A549 (cell line): ENCODE measurements around the gene HMGN4. TPM values are rescaled to one million over a fixed set of nuclear protein-coding genes. Genes with fewer than 3 reads are reported as not detected.

Source experiments
- ATAC-seq, 2 experiments: fragments of 200-7000 bp in 1 of 2; fragments of >200 bp in 1 of 2; cut with Nextera tagmentation in 1 of 2; cut with Tn5 transposase in 1 of 2; 3 replicates each; pipeline versions ENCODE4 v1.8.0 to v1.9.1; 2018 to 2020; ENCODE audit warnings: mild to moderate bottlenecking in 1 of 2, moderate library complexity in 1 of 2
- CTCF ChIA-PET: fragments of 300-600 bp; sonication (Branson Sonifier 250); formaldehyde crosslinking; extraction: SDS; loops from one replicate; lab custom pipeline; 2021; ENCODE audit warnings: antibody characterized with exemption, inconsistent platforms; lab: Yijun Ruan, JAX
- POLR2A ChIA-PET: fragments of 350-600 bp; formaldehyde crosslinking; extraction: SDS; loops from one replicate; lab custom pipeline; 2021; ENCODE audit warnings: antibody characterized with exemption, inconsistent platforms; lab: Yijun Ruan, JAX
- DNase-seq, 2 experiments: peaks; one replicate each; pipeline versions ENCODE4 v3.0.0 to v3.0.0-alpha.2; 2011 to 2016; ENCODE audit warnings: low read depth in 1 of 2, low spot score in 1 of 2
- FAIRE-seq: peaks from 2 replicates; lab custom pipeline; 2011; peaks lifted over from hg19 to GRCh38; lab: Jason Lieb, UNC
- H3K27ac ChIP-seq, 2 experiments: fragments of >200 bp; sonication (Bioruptor Twin); formaldehyde crosslinking; 3 replicates each; pipeline ENCODE4 v1.5.1; 2016 to 2017
- H3K4me1 ChIP-seq: fragments of >200 bp; sonication (Bioruptor Twin); formaldehyde crosslinking; 3 replicates; pipeline ENCODE4 v1.6.1; 2016
- H3K4me2 ChIP-seq: fragments of >200 bp; sonication (Bioruptor Twin); formaldehyde crosslinking; 3 replicates; pipeline ENCODE4 v1.6.1; 2016
- H3K4me3 ChIP-seq: fragments of >200 bp; sonication (Bioruptor Twin); formaldehyde crosslinking; 3 replicates; pipeline ENCODE4 v1.5.1; 2016
- H3K9me3 ChIP-seq: fragments of >200 bp; sonication (Bioruptor Twin); formaldehyde crosslinking; 3 replicates; pipeline ENCODE4 v1.6.1; 2016
- BCL3 ChIP-seq: fragments of >200 bp; sonication (Bioruptor Twin); formaldehyde crosslinking; IDR thresholded peaks from 3 replicates; pipeline ENCODE4 v1.6.1; 2016
- BHLHE40 ChIP-seq: IDR thresholded peaks from 2 replicates; pipeline ENCODE4 v1.6.1; 2012; ENCODE audit warnings: low read depth, low read length, inconsistent platforms
- CBX2 ChIP-seq: fragments of 200-600 bp; sonication (generic); IDR thresholded peaks from 2 replicates; pipeline ENCODE4 v1.6.1; 2016; ENCODE audit warnings: low read depth, mild to moderate bottlenecking, borderline replicate concordance
- CBX8 ChIP-seq: fragments of 200-600 bp; sonication (generic); IDR thresholded peaks from 2 replicates; pipeline ENCODE4 v1.6.1; 2016
- CEBPB ChIP-seq, 2 experiments: fragments of >200 bp in 1 of 2; sonication (Bioruptor Twin) in 1 of 2; formaldehyde crosslinking in 1 of 2; IDR thresholded peaks; 2 replicates each; pipeline ENCODE4 v1.6.1; 2012 to 2016
- E2F6 ChIP-seq: IDR thresholded peaks from 2 replicates; pipeline ENCODE4 v1.6.1; 2012; ENCODE audit warnings: low read depth, borderline replicate concordance
- EHF ChIP-seq: fragments of 250-450 bp; sonication (Bioruptor Pico); IDR thresholded peaks from 2 replicates; pipeline ENCODE4 v1.5.0; 2020; ENCODE audit warnings: mild to moderate bottlenecking
- ELK1 ChIP-seq: fragments of 150-350 bp; IDR thresholded peaks from 2 replicates; pipeline ENCODE4 v1.6.1; 2014; ENCODE audit warnings: low read depth, mild to moderate bottlenecking, low read length
- FOSL2 ChIP-seq, 2 experiments: fragments of 450-650 bp in 1 of 2; fragments of >200 bp in 1 of 2; sonication (Bioruptor Twin) in 1 of 2; formaldehyde crosslinking; IDR thresholded peaks; 2 replicates each; pipeline versions ENCODE4 v1.5.0 to v1.6.1; 2016 to 2020; ENCODE audit warnings: mild to moderate bottlenecking in 1 of 2, moderate library complexity in 1 of 2
- HDAC2 ChIP-seq: fragments of 200-600 bp; sonication (generic); IDR thresholded peaks from 2 replicates; pipeline ENCODE4 v1.6.1; 2016
- HEYL ChIP-seq: fragments of 250-450 bp; sonication (Bioruptor Pico); IDR thresholded peaks from 2 replicates; pipeline ENCODE4 v1.8.0; 2021; ENCODE audit warnings: mild to moderate bottlenecking, moderate library complexity
- KDM1A ChIP-seq: fragments of 200-600 bp; sonication (generic); IDR thresholded peaks from 2 replicates; pipeline ENCODE4 v1.6.1; 2016; ENCODE audit warnings: low read depth, mild to moderate bottlenecking
- MAFK ChIP-seq: fragments of 450-650 bp; IDR thresholded peaks from 2 replicates; pipeline ENCODE4 v1.6.1; 2014; ENCODE audit not compliant: partially characterized antibody
- MAZ ChIP-seq: fragments of 150-350 bp; IDR thresholded peaks from 2 replicates; pipeline ENCODE4 v1.6.1; 2014; ENCODE audit warnings: antibody characterized with exemption, low read depth, low read length, borderline replicate concordance
- NPAS2 ChIP-seq: fragments of 250-450 bp; sonication (Bioruptor Pico); IDR thresholded peaks from 2 replicates; pipeline ENCODE4 v1.8.0; 2022; ENCODE audit warnings: mild to moderate bottlenecking, moderate library complexity, borderline replicate concordance
- NR3C1 ChIP-seq: fragments of >200 bp; sonication (Bioruptor Twin); formaldehyde crosslinking; IDR thresholded peaks from 3 replicates; pipeline ENCODE4 v1.6.1; 2017
- PHF8 ChIP-seq: fragments of 200-600 bp; sonication (generic); IDR thresholded peaks from 2 replicates; pipeline ENCODE4 v1.6.1; 2016; ENCODE audit warnings: low read depth, mild to moderate bottlenecking, antibody characterized with exemption, moderate library complexity, borderline replicate concordance
- POLR2A ChIP-seq: IDR thresholded peaks from 2 replicates; pipeline ENCODE4 v1.6.1; 2012; ENCODE audit warnings: mild to moderate bottlenecking, low read length
- POLR2AphosphoS2 ChIP-seq: conservative IDR thresholded peaks from 2 replicates; pipeline ENCODE4 v1.6.1; 2012; ENCODE audit warnings: low read length, improper control_type of control experiment, inconsistent platforms
- RAD21 ChIP-seq, 2 experiments: fragments of >200 bp in 1 of 2; sonication (Bioruptor Twin) in 1 of 2; formaldehyde crosslinking in 1 of 2; IDR thresholded peaks in 1 of 2; conservative IDR thresholded peaks in 1 of 2; 2 replicates in 1 of 2; 3 replicates in 1 of 2; pipeline ENCODE4 v1.6.1; 2012 to 2018; ENCODE audit warnings: inconsistent platforms in 1 of 2
- RCOR1 ChIP-seq: fragments of 150-350 bp; IDR thresholded peaks from 2 replicates; pipeline ENCODE4 v1.6.1; 2014; ENCODE audit warnings: antibody characterized with exemption, low read length, low read depth
- TFCP2L1 ChIP-seq: fragments of 250-450 bp; sonication (Bioruptor Pico); IDR thresholded peaks from 2 replicates; pipeline ENCODE4 v1.5.0; 2021; ENCODE audit warnings: mild to moderate bottlenecking
- TP53 ChIP-seq: fragments of 250-450 bp; sonication (Bioruptor Pico); IDR thresholded peaks from 2 replicates; pipeline ENCODE4 v1.5.0; 2021; ENCODE audit warnings: mild to moderate bottlenecking, moderate library complexity
- ZSCAN20 ChIP-seq: fragments of 250-450 bp; sonication (Bioruptor Pico); IDR thresholded peaks from 2 replicates; pipeline ENCODE4 v1.8.0; 2022; ENCODE audit warnings: mild to moderate bottlenecking, moderate library complexity
- WGBS: methylation state at CpG from one replicate; pipeline ENCODE4 v1.1.6; 2017; ENCODE audit errors: missing lambda C conversion rate; 5-methylcytosine and 5-hydroxymethylcytosine counted together
- polyA plus RNA-seq, 4 experiments: library from polyadenylated mRNA; depleted of rRNA in 3 of 4; stranded (reverse); fragments of >200 nt; fragmentation: RNase III in 1 of 4; extraction: RNeasy Plus Mini Kit Qiagen cat#74134 plus additional on column Dnase treatment in 1 of 4; gene quantifications; 2 replicates in 3 of 4; 3 replicates in 1 of 4; pipeline ENCODE4 v1.2.3, GENCODE V29; 2011 to 2017
- TF ChIP-seq, protein P1 (sequence below): IDR thresholded peaks from 2 replicates; pipeline ENCODE4 v1.6.1; 2012

The HMGN4 gene
- polyA plus RNA-seq, 2 of the 4 experiments (the other 2 are of a cell fraction): 55.0 to 59.0 TPM

DNA sequence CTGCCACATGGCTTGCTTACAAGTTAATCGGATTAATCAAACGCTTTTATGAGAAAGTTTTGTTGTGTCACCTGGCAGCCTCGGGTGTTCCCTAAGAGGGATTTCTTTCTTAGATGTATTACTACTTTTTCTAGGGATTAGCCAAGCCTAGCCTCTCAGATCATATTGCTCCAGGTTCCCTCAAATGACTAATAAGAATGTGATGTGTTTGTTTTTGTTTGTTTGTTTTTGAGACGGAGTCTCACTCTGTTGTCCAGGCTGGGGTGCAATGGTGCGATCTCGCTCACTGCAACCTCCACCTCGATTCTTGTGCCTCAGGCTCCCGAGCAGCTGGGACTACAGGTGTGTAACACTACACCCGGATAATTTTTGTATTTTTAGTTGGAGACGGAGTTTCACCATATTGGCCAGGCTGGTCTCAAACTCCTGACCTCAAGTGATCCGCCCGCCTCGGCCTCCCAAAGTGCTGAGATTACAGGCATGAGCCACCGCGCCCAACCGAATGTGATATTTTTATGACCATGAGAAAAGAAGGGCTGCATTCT is 977 bp downstream of the HMGN4 start:
- Histone ChIP-seq H3K27ac (peak overlapping the region; percentile 85 to 100), H3K4me3 (peak overlapping the region; percentile 97), H3K4me1 (peaks cover 43% of the 10 kb centered on the region), H3K9me3 (no peaks in the 10 kb centered on the region), H3K4me2 (peak overlapping the region; percentile 77)
- peak in 1 of 2 experiments; percentile 21 for DNase-seq
- POLR2A ChIA-PET: interaction anchor here (1.4 kb wide), 1 partner anchor 208 kb away, joined by 4 read pairs; no protein-coding TSS in a partner anchor
- CTCF ChIA-PET: interaction anchor here (3.6 kb wide), 1 partner anchor 198 kb away, joined by 20 read pairs; no protein-coding TSS in a partner anchor
- TF ChIP-seq FOSL2 (IDR thresholded peaks at IDR 0.05): no peak
- 0 out of 2 replicates have a peak, but pooled peaks have one; percentile 14 for TF ChIP-seq FOSL2 (CRISPR knock-in tag; IDR thresholded peaks at IDR 0.05)
- no peak for TF ChIP-seq RCOR1
- no peak for FAIRE-seq
- no peak for ATAC-seq
- 31% methylated on average over 16 of the region's 16 CpGs for WGBS

DNA sequence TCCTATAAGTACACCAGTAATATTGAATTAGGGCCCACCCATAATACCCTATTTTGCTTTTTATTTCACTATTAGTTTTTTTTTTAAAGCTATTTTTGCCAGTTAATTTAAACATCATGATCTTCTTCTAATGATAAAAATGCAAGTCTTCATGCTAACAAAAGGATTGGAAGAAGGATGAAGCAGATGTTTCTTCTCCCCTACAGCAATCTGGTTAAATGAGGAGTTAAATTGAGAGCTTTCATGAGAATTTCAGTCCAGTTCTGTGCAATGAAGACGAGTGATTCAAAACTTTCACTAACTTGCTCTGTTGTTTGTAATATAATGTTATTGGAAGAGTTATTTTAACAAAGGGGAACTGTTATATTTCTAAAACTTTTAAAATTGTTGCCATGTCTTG is 3.4 kb downstream of the HMGN4 start:
- no peak for FAIRE-seq
- CTCF ChIA-PET: interaction anchor here (1.1 to 1.5 kb wide), 2 partner anchors 54 to 200 kb away, joined by 3 to 7 read pairs; no protein-coding TSS in a partner anchor
- 81% methylated on average over 1 of the region's 1 CpG for WGBS

DNA sequence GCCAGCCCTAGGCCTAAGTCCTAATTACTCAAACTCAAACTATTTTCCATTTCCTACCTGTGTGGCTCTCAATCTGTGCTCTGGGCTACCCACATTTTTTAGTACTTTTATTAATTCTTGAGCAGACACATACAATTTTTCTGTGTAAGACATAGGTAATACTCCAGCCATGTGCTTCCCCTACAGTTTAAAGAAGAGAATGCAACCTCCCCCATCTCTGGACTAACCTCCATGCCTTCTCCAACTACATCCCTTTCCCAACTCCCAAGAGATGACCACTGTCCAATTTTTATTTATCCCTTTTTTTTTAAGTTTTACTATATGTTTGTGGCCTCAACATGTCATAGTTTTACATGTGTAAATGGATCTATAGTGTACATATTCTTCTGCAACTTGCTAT is 5.8 kb downstream of the HMGN4 start:
- peaks cover 19% of the 10 kb centered on the region for H3K4me1 ChIP-seq
- CTCF ChIA-PET: interaction anchor here (1.0 kb wide), 1 partner anchor 202 kb away, joined by 4 read pairs; no protein-coding TSS in a partner anchor
- TF ChIP-seq RAD21 (conservative IDR thresholded peaks at IDR 0.05 in 1 of 2, IDR thresholded peaks at IDR 0.05 in 1 of 2) (peak in 1 of 2 experiments; percentile 20; a peak in 1 of 5 replicates), HDAC2 (no peak)
- TF ChIP-seq, all 56 proteins: peak for 1
- POLR2A ChIA-PET: no interaction called here
- Histone ChIP-seq H3K4me2 (no peak overlapping the region), H3K9me3 (no peaks in the 10 kb centered on the region), H3K27ac (no peak overlapping the region), H3K4me3 (no peak overlapping the region)
- ATAC-seq (peak; percentile 89; a peak in 4 of 6 replicates), FAIRE-seq (no peak), DNase-seq (peak in 1 of 2 experiments; percentile 40)

More for the DNA sequence above, 3.4 kb downstream of the HMGN4 start:
- POLR2A ChIA-PET: no interaction called here
- no peak for TF ChIP-seq NPAS2 (CRISPR knock-in tag)
- TF ChIP-seq TP53: no peak
- no peak for TF ChIP-seq PHF8
- TF ChIP-seq CBX8: no peak
- TF ChIP-seq EHF (CRISPR knock-in tag): no peak
- ATAC-seq: no peak
- H3K27ac ChIP-seq: no peak overlapping the region
- H3K4me1 ChIP-seq: peaks cover 20% of the 10 kb centered on the region
- no peaks in the 10 kb centered on the region for H3K9me3 ChIP-seq
- DNase-seq: no peak
- no peak overlapping the region for H3K4me3 ChIP-seq
- no peak overlapping the region for H3K4me2 ChIP-seq

- TF ChIP-seq CEBPB (IDR thresholded peaks at IDR 0.05) (0 out of 4 replicates have a peak, but pooled peaks of 1 of the 2 experiments have one; percentile 8), POLR2AphosphoS2 (no peak)
- TF ChIP-seq, all 56 proteins: peak for 1
- DNase-seq (no peak), FAIRE-seq (no peak), ATAC-seq (no peak)
- Histone ChIP-seq H3K4me2 (no peak overlapping the region), H3K9me3 (no peaks in the 10 kb centered on the region), H3K27ac (no peak overlapping the region), H3K4me3 (no peak overlapping the region), H3K4me1 (peaks cover 16% of the 10 kb centered on the region)
- ChIA-PET POLR2A (no interaction called here), CTCF (interaction anchor here (0.6 kb wide), 1 partner anchor 203 kb away, joined by 3 read pairs; no protein-coding TSS in a partner anchor)
Measured at GRCh38 chr6:26544473-26544872, 6.3 kb downstream of the HMGN4 start.

- H3K9me3 ChIP-seq: no peaks in the 10 kb centered on the region
- CTCF ChIA-PET: interaction anchor here (1.4 kb wide), 1 partner anchor 204 kb away, joined by 3 read pairs; no protein-coding TSS in a partner anchor
- no peak overlapping the region for H3K27ac ChIP-seq
- no peak for FAIRE-seq
- 89% methylated on average over 6 of the region's 6 CpGs for WGBS
- H3K4me2 ChIP-seq: no peak overlapping the region
- POLR2A ChIA-PET: no interaction called here
- no peak for ATAC-seq
- no peak for DNase-seq
- peaks cover 10% of the 10 kb centered on the region for H3K4me1 ChIP-seq
- no peak overlapping the region for H3K4me3 ChIP-seq
- no peak for TF ChIP-seq TFCP2L1 (CRISPR knock-in tag)
- TF ChIP-seq MAFK: no peak
- no peak for TF ChIP-seq ELK1
- no peak for TF ChIP-seq CEBPB (IDR thresholded peaks at IDR 0.05)
- no peak for TF ChIP-seq E2F6
- TF ChIP-seq, protein P1, sequence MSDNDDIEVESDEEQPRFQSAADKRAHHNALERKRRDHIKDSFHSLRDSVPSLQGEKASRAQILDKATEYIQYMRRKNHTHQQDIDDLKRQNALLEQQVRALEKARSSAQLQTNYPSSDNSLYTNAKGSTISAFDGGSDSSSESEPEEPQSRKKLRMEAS: no peak
- TF ChIP-seq BHLHE40: no peak
- TF ChIP-seq BCL3: no peak
- no peak for TF ChIP-seq HEYL (CRISPR knock-in tag)
- no peak for TF ChIP-seq MAZ
- no peak for TF ChIP-seq POLR2A
- no peak for TF ChIP-seq CBX2
- no peak for TF ChIP-seq KDM1A
- no peak for TF ChIP-seq NR3C1
- no peak for TF ChIP-seq ZSCAN20 (CRISPR knock-in tag)
Measured at GRCh38 chr6:26545627-26546026, 7.5 kb downstream of the HMGN4 start.
